ENCODE data around the gene DDX17. TPM values are rescaled to one million over a fixed set of nuclear protein-coding genes. Genes with fewer than 3 reads are reported as not detected.

Gene DDX17
- total RNA-seq, 1 experiment from 2014 or later = 529 TPM

DNA sequence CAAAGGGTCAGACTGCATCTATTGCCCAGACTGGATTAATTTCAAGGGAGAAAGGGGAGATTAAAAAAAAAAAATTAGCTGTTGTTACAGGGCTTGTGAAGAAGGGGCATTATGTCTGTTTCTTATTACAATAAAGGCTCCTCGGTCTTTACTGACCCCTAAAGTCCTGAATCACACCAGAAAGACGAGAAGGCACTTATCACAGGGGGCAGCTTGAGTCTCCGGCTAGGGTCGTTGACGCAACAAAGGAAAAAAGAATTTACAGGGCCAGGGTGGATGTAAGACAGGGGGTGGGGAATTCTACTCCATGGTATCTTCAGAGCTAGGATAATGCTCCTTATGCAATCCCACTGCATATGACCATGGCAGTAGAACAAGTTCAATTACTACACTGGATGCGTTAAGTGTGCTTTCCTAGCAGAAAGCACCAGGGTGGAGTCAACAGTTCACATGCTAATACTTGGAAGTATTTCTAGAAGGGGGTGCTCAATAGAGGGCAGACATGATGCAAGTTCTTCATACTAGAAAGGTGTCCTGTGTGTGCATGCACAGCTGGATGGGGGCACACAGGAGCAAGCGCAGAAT lies 16.5 kb downstream of the DDX17 start:
- Histone ChIP-seq H2AK5ac (ENCODE audit: insufficient read length, low read length) (no peak overlapping the region), H2BK12ac (ENCODE audit: insufficient read length, low read depth, low read length) (no peak overlapping the region), H3K23me2 (ENCODE audit: insufficient read length, low read depth, low read length, poor library complexity, severe bottlenecking) (no peaks in the 10 kb centered on the region), H2BK5ac (ENCODE audit: insufficient read length, low read length) (no peak overlapping the region), H3K9ac (ENCODE audit: extremely low read depth, insufficient read length, low read length) (no peak overlapping the region), H3K14ac (ENCODE audit: insufficient read depth, low read length) (no peak overlapping the region), H4K91ac (ENCODE audit: insufficient read length, low read depth, low read length) (no peak overlapping the region), H2BK20ac (ENCODE audit: low read depth, low read length, poor library complexity, severe bottlenecking) (no peak overlapping the region), H3K56ac (ENCODE audit: insufficient read length, low read depth, low read length) (no peak overlapping the region), H3K79me1 (ENCODE audit: insufficient read depth, low read depth, low read length, poor library complexity, severe bottlenecking) (no peaks in the 10 kb centered on the region), H3K9me3 (ENCODE audit: control insufficient read depth, low read depth, low read length) (no peaks in the 10 kb centered on the region), H3K23ac (ENCODE audit: insufficient read length, low read depth, low read length) (no peak overlapping the region), H3K4ac (ENCODE audit: low read depth, low read length) (no peak overlapping the region), H3K27ac (ENCODE audit: insufficient read length, low read depth, low read length) (no peak overlapping the region), H2AFZ (ENCODE audit: low read length) (no peak overlapping the region), H3K4me2 (ENCODE audit: insufficient read depth, insufficient read length, low read length) (no peak overlapping the region), H3K18ac (ENCODE audit: insufficient read length, low read depth, low read length) (no peak overlapping the region), H2BK15ac (ENCODE audit: low read depth, low read length) (no peak overlapping the region), H3K27me3 (ENCODE audit: insufficient read depth, low read length) (no peaks in the 10 kb centered on the region), H3T11ph (ENCODE audit: low read length) (no peak overlapping the region), H2BK120ac (ENCODE audit: low read depth, low read length, poor library complexity, severe bottlenecking) (no peak overlapping the region), H4K20me1 (ENCODE audit: control insufficient read depth, insufficient read depth, insufficient read length) (no peaks in the 10 kb centered on the region), H3K79me2 (ENCODE audit: insufficient read depth, low read length) (no peaks in the 10 kb centered on the region), H4K5ac (ENCODE audit: insufficient read length, low read depth, low read length) (no peak overlapping the region), H4K8ac (replicated peaks; ENCODE audit: insufficient read length, low read depth, low read length) (no peak overlapping the region), H3K4me1 (ENCODE audit: insufficient read depth, low read length) (no peaks in the 10 kb centered on the region)
- no peak for DNase-seq
- WGBS (ENCODE audit: extremely low coverage, insufficient read length, low lambda C conversion rate) = no CpG with 5 or more reads among the region's 7 CpGs
- no peak overlapping the region for H3K4me3 Mint-ChIP-seq
- peaks cover 76 to 94% (median 93%) of the 10 kb centered on the region in 3 experiments for H3K36me3 Mint-ChIP-seq (ENCODE audit: insufficient read depth in 1 of 3, low read depth in 3 of 3)
- TF ChIP-seq, protein P1, sequence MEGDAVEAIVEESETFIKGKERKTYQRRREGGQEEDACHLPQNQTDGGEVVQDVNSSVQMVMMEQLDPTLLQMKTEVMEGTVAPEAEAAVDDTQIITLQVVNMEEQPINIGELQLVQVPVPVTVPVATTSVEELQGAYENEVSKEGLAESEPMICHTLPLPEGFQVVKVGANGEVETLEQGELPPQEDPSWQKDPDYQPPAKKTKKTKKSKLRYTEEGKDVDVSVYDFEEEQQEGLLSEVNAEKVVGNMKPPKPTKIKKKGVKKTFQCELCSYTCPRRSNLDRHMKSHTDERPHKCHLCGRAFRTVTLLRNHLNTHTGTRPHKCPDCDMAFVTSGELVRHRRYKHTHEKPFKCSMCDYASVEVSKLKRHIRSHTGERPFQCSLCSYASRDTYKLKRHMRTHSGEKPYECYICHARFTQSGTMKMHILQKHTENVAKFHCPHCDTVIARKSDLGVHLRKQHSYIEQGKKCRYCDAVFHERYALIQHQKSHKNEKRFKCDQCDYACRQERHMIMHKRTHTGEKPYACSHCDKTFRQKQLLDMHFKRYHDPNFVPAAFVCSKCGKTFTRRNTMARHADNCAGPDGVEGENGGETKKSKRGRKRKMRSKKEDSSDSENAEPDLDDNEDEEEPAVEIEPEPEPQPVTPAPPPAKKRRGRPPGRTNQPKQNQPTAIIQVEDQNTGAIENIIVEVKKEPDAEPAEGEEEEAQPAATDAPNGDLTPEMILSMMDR (conservative IDR thresholded peaks at IDR 0.05) = no peak
- H3K4me1 Mint-ChIP-seq = peaks cover 22 to 47% of the 10 kb centered on the region in 2 experiments
- no peaks in the 10 kb centered on the region; the same call in 1 of the 2 replicates for H3K27me3 Mint-ChIP-seq (ENCODE audit: low read depth)
- H3K9me3 Mint-ChIP-seq = no peaks in the 10 kb centered on the region
- peak overlapping the region; percentile 65 to 97 (median 74) for H3K27ac Mint-ChIP-seq
